ENCODE measurements around the gene SIX1. TPM values are rescaled to one million over a fixed set of nuclear protein-coding genes. Genes with fewer than 3 reads are reported as not detected.

SIX1 gene
- total and polyA plus RNA-seq, 2 of the 13 experiments (the other 11 are each of a cell fraction or from before 2014, with no cell fraction given): 1.7 to 6.5 TPM

GRCh38 chr14:60656686-60657455, 7.6 kb upstream of the SIX1 start (continued):
- TF ChIP-seq, protein P1, sequence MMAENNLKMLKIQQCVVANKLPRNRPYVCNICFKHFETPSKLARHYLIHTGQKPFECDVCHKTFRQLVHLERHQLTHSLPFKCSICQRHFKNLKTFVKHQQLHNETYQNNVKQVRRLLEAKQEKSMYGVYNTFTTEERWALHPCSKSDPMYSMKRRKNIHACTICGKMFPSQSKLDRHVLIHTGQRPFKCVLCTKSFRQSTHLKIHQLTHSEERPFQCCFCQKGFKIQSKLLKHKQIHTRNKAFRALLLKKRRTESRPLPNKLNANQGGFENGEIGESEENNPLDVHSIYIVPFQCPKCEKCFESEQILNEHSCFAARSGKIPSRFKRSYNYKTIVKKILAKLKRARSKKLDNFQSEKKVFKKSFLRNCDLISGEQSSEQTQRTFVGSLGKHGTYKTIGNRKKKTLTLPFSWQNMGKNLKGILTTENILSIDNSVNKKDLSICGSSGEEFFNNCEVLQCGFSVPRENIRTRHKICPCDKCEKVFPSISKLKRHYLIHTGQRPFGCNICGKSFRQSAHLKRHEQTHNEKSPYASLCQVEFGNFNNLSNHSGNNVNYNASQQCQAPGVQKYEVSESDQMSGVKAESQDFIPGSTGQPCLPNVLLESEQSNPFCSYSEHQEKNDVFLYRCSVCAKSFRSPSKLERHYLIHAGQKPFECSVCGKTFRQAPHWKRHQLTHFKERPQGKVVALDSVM (CRISPR knock-in tag; IDR thresholded peaks at IDR 0.05): peak; percentile 60
- peak; percentile 56; the same call in 1 of the 2 replicates for TF ChIP-seq BORCS8-MEF2B (CRISPR knock-in tag; IDR thresholded peaks at IDR 0.05)
- TF ChIP-seq, protein P2, sequence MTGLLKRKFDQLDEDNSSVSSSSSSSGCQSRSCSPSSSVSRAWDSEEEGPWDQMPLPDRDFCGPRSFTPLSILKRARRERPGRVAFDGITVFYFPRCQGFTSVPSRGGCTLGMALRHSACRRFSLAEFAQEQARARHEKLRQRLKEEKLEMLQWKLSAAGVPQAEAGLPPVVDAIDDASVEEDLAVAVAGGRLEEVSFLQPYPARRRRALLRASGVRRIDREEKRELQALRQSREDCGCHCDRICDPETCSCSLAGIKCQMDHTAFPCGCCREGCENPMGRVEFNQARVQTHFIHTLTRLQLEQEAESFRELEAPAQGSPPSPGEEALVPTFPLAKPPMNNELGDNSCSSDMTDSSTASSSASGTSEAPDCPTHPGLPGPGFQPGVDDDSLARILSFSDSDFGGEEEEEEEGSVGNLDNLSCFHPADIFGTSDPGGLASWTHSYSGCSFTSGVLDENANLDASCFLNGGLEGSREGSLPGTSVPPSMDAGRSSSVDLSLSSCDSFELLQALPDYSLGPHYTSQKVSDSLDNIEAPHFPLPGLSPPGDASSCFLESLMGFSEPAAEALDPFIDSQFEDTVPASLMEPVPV (CRISPR knock-in tag; IDR thresholded peaks at IDR 0.05): peak; percentile 59; the same call in 1 of the 2 replicates
- TF ChIP-seq, protein P3, sequence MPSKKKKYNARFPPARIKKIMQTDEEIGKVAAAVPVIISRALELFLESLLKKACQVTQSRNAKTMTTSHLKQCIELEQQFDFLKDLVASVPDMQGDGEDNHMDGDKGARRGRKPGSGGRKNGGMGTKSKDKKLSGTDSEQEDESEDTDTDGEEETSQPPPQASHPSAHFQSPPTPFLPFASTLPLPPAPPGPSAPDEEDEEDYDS (CRISPR knock-in tag; IDR thresholded peaks at IDR 0.05): peak; percentile 11; the same call in 1 of the 2 replicates
- TF ChIP-seq, protein P4, sequence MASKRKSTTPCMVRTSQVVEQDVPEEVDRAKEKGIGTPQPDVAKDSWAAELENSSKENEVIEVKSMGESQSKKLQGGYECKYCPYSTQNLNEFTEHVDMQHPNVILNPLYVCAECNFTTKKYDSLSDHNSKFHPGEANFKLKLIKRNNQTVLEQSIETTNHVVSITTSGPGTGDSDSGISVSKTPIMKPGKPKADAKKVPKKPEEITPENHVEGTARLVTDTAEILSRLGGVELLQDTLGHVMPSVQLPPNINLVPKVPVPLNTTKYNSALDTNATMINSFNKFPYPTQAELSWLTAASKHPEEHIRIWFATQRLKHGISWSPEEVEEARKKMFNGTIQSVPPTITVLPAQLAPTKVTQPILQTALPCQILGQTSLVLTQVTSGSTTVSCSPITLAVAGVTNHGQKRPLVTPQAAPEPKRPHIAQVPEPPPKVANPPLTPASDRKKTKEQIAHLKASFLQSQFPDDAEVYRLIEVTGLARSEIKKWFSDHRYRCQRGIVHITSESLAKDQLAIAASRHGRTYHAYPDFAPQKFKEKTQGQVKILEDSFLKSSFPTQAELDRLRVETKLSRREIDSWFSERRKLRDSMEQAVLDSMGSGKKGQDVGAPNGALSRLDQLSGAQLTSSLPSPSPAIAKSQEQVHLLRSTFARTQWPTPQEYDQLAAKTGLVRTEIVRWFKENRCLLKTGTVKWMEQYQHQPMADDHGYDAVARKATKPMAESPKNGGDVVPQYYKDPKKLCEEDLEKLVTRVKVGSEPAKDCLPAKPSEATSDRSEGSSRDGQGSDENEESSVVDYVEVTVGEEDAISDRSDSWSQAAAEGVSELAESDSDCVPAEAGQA (IDR thresholded peaks at IDR 0.05; ENCODE audit: low read depth): no peak
- TF ChIP-seq, protein P4 (CRISPR knock-in tag; IDR thresholded peaks at IDR 0.05; ENCODE audit: borderline replicate concordance): peak; percentile 73; the same call in 1 of the 2 replicates
- no peak for TF ChIP-seq RFXANK (CRISPR knock-in tag; IDR thresholded peaks at IDR 0.05)
- TF ChIP-seq ZNF335 (CRISPR knock-in tag; IDR thresholded peaks at IDR 0.05): 0 out of 2 replicates have a peak, but pooled peaks have one; percentile 18
- TF ChIP-seq ZHX1 (CRISPR knock-in tag; IDR thresholded peaks at IDR 0.05; ENCODE audit: low read depth): peak; percentile 54; the same call in 1 of the 2 replicates
- TF ChIP-seq, protein P5, sequence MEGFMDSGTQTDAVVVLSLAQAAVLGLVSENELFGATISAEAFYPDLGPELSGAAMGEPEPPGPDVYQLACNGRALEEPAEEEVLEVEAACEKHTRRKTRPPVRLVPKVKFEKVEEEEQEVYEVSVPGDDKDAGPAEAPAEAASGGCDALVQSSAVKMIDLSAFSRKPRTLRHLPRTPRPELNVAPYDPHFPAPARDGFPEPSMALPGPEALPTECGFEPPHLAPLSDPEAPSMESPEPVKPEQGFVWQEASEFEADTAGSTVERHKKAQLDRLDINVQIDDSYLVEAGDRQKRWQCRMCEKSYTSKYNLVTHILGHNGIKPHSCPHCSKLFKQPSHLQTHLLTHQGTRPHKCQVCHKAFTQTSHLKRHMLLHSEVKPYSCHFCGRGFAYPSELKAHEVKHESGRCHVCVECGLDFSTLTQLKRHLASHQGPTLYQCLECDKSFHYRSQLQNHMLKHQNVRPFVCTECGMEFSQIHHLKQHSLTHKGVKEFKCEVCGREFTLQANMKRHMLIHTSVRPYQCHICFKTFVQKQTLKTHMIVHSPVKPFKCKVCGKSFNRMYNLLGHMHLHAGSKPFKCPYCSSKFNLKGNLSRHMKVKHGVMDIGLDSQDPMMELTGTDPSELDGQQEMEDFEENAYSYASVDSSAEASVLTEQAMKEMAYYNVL (CRISPR knock-in tag; IDR thresholded peaks at IDR 0.05; ENCODE audit: borderline replicate concordance): peak; percentile 74; the same call in 1 of the 2 replicates
- no peak for TF ChIP-seq SOX13 (IDR thresholded peaks at IDR 0.05)
- TF ChIP-seq SOX13 (CRISPR knock-in tag; conservative IDR thresholded peaks at IDR 0.05 in 1 of 2, IDR thresholded peaks at IDR 0.05 in 1 of 2): 0 out of 4 replicates have a peak, but pooled peaks of 1 of the 2 experiments have one; percentile 12
